GM21526 (cell line): ENCODE results near the gene PTPN4.
A peak's percentile ranks its signal among the peaks of the same experiment; 100 is the strongest.

Source experiments
- ATAC-seq: cut with Tn5 transposase; IDR thresholded peaks from one replicate; pipeline ENCODE4 v1.9.1; 2021; ENCODE audit warnings: moderate library complexity; ENCODE audit not compliant: unreplicated experiment, low FRiP score

Gene PTPN4

DNA sequence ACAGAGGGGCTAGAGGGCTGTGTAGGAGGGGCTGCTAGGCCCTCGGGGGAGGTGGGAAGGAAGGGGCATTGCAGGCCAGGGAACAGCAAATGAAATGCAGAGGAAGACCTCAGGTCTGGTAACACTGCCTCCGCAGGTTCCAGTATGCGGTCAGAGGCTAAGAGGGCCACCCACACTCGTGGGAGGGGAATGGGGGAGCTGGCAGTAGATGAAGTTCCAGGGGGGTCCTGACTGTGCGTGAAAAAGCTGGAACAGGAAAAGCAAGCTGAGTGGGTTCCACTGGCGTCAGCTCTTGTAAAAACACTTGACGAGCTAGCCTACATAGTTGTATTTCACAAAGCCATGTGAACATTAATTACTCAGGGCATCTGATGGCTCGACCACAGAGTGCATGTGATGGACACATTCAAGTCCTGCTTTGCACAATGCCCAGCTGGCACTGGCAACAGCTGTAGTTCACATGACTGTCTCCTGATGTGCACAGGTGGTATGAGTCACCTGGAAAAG is 29.0 kb upstream of the PTPN4 start:
- ATAC-seq: no peak

DNA sequence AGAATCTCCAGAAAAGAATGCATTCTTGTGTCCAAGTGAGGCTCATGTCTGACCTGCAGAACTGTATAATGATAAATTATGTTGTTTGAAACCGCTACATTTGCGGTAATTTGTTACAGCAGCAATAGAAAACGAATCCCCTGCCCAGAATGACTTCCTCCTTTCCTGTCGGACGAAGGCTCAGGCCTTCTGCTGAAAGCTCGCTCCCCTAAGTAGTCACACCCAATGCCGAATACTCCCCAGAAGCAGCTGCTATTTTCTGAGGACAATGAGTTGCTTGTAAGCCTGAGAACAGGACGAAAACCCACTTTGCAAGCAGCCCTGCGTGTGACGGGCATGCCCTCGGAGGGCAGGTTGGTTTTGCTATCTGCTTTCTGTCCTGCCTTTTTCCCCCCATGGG is 27.7 kb upstream of the PTPN4 start:
- no peak for ATAC-seq

DNA sequence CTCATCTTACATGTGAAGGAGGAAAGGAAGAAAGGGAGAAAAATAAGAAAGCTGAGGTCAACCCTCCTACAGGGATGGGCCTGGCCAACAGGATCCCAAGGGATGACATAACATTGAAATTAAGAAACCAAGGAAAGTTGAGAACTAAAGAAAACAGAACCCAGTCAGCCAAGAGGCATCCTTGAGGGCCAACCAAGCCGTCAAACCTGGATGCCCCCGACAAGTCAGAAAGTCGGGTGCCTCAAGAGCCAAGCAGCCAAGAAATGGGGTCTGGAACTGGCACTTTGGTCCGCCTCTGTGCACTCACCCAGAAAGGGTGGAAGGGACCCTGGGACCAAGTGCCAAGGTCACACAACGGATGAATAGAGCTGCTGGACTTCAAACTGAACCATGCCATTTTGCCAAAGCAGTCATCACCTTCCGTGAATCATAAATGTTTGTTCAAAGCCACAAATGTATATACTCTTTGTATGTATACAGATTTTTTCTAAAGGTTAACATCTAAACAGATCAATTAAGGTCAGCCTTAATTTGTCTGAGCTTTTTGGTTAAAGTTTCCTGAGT is 27.0 kb upstream of the PTPN4 start:
- ATAC-seq: no peak

DNA sequence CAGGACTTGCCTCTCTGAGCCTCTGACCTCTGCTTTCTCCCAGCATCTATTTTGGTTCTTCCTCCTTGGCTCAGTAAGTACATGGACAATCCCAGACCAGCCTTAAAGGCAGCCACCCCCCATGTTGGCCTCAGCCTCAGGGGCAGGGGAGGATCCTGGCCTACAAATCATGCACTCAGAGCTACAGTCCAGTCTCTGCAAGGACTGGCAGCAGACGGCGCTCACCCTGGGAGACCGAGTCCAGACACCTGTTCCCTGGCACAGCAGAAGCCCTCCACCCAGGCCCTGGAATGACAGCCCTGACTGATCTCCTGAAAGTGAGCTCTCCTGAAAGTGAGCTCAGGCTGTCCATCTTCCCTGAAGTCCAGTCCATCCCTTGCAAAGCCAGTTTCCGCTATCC is 25.7 kb upstream of the PTPN4 start:
- ATAC-seq: no peak

DNA sequence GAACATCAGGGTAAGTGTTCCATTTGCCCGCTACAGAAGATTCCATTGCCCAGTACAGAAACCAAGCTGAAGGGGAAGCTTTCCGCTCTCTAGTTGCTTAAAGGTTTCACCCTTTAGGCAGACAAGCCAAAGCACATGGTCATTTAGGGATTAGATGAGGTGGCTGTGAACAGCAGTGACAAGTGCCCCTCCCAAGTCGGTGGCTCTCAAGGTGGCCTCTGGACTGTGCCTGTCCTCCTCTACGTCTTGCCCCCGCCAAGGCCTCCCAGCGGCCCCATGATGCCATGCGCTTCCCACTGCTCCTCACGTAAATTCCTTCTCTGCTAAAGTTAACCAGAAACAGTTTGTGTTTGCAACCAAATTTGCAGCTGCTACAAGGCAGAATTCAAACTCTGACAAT is 24.2 kb upstream of the PTPN4 start:
- ATAC-seq: no peak

DNA sequence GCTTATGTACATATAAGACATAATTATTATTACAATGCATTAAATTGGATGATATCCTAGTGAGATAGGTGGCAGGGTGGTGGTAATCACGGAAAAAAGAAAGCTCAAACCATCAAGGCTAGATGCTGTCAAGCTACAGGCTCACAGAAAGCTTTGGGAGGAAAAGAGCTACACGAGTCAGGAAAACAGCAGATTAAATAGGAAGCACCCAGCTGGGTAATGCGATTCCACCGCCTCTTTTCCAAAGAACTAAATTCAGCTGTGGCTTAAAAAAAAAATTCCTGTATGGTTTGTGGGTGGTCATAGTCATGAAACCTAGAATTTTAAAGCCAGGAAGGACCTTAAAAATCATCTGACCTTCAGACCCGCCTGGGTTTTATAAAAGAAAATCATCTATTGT is 23.7 kb upstream of the PTPN4 start:
- ATAC-seq: no peak

DNA sequence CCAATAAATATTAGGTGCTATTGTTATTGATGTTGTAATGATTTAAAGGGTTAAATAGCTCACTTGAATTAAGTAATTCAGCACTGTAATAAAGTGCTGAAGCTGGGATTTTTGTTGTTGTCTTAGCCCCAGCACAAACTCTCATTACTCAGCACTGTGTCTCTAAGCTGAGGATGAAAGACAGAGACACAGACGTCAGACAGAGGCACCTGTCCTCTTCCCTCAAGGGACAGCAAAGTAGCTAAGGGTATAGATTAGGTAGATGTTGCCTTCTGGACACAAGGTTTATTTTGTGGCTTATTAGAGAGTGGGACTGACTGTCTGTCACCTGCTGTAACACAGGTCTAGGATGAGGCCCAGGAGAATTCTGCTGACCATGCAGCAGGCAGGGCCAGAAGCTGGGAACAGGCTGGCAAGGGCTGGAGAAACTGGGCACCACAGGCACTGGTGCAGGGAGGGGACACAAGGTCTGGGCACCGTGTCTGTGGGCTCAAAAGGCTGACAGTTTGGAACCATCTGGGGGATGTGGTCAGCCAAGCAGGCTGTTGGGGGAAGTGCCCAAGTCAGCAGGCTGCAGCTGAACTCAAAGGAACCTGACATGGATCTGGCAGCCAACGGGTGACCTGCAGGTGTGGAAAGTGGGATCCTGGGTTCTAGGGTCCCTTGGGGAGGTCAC is 20.0 kb upstream of the PTPN4 start:
- ATAC-seq: no peak

DNA sequence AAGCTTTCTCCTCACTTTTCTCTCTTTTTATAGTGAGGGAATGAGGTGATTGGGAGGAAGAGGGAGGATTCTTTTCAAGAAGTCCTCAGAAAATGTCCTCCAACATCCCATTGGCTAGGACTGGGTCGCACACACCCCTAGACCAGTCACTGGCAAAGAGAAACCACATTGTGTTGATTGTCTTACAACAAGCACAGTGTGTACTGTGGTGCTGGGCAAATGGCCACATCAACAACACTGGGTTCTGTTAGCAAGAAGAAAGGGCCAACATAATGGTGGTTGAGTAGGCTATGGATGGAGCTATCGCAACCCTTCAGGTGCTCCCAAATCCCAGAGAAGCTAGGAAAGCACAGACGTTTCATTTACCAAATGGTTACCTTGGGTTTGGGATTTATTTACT is 18.7 kb upstream of the PTPN4 start:
- ATAC-seq: no peak

DNA sequence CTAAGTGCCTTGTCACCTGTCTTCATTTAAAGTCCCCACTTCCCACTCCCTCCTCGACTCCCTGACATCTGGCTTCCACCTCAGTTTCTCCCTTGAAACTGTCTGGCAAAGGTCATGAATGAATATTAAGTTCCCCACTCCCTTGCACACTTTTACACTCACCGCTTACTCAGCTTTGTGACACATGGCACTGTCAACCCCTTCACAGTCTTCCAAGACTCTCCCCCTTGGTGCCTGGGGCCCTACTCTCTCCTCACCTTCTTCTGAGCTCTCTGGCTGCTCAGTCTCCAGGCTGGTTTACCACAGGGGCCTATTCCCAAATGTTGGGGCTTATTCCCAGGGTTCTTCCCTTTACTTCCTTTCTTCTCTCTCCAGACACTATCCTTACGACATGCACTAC is 17.9 kb upstream of the PTPN4 start:
- ATAC-seq: no peak

DNA sequence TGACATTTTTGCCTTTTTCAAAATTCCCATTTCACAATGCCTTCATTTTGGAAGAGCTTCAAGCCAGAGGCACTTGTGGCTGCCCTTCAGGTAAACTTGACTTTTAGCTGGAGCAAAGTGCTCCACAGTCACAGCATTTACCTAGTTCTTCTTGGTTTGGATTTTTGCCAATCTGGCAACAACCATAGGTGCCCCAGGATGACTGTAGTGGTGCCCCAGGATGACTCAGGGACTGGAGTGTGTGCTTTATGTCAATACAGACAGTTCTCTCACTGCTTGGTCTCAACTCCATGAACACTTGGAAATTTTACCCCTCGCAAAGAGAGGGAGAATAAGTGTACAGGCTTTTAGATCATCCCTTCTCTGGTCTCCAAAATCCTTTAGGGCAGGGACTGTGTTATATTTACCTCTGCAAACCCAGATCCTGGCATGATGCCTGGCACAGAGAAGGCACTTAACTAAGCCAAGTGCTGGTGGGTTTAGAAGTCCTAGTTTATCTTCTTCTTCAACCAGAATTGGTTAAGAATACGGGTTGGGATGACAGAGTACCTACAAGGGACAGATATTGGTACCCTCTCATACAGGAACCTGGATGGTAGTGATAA is 15.3 kb upstream of the PTPN4 start:
- no peak for ATAC-seq

DNA sequence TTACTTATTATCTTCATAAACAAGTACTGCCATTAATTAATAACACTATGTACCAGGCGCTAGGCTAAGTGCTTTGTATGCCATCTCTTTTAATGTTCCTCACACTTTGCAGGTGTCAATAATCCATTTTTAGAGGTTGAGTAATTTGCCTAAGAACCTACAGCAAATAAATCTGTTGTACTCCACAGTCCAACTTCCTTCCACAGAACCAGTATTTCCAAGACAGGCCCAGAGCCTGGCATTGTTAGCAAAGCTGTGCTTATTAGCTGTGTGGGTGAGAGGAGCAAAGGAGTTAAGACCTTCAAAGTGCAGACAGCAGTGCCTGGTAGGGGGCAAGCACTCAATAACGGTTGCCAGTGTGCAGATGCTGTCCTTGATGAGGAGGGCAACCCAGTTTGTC is 14.2 kb upstream of the PTPN4 start:
- ATAC-seq: no peak

DNA sequence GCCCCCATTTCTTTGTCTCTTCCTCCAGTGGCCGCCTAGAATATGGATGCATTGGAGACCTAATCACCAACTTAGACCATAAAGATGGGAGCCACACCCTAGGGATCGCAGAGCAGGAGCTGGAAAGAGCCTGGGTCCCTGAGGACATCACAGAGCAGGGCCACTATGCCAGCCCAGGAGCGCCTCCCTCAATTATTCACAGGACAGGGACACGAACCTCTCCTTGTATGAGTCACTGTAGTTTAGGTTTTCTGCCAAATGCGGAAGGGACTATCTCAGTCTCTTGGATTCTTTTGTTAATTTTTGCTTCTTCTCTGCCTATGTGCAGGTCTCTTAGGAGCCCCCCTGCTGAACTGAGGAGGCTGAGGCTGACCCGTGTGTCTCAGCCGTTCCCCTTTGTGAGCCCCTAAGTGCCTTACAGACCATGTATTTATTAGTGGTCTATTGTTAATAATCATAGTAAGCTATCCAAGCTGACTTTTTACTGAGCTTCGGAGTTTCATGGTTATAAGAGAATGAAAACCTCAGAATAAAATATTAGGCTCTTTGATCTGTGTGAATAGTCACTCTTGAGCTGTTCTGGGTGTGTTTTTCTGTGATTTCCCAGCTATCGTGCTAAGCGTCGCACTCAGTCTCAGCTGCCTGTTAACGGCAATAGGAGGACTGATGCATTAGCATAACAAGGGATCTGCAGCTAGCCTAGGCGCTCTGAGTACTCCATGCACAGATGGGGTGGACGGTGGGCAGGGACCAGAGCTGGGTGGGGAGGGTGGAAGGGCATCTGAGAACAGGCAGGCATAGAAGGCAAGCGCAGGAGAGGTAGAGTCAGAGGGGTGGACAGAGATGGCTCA is 12.7 kb upstream of the PTPN4 start:
- no peak for ATAC-seq

DNA sequence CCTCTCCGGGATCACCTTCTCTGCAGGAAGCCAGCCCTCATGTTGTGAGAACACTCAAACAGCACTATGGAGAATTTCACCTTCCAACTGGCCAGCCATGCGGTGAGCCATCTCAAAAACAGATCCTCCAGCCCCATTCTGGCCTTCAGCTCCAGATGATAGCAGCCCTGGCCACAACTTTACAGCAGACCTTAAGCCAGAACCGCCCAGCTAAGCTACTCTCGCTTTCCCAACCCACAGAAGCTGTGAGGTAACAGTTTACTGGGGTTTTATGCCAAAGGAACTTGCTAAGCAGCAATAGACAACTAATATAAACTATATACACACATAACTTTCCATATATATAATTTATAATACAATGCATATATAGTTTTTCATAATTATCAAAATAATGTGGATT is 11.6 kb upstream of the PTPN4 start:
- no peak for ATAC-seq

DNA sequence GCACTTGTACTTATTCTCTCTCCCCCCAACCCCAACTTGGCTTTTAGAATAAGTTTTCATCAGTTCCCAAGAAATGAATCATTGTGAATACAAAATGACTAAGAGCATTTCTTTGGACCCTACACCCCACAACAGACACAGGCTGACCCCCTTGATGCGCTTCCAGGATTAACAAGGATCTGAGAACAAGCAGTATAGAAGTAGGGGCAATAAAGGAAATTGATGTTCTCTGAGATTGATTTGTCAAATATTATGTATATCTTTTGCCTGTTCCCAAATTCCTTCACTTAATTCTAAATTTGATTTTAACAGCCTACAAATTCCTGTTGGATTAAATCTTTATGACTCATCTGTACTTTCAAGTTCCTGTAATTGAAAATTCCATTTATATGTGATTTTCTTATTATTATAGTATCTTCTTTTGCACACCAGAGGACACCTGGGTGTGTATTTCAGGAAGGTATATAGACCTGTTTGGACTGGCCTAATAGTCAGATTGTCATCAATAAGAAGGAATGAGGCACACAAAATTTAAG is 10.2 kb upstream of the PTPN4 start:
- ATAC-seq: no peak

DNA sequence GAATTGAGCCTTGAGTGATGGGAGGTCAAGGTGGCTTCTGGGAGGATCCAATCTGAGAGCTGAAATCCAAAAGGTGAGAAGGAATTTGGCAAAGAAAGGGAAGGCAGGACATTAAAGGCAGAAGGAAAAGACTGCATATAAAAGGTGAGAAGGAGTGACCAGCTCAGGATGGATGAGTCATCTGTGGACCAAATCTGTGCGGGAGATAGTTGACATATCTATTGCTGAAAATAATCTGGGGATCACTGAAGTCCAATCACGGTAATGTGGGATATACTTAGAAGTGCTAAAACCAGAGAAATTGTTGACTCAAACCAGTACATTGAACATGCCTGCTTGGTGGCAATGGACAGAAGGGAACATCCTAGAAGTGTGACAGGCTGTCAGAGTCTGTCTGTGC is 8.0 kb upstream of the PTPN4 start:
- no peak for ATAC-seq

DNA sequence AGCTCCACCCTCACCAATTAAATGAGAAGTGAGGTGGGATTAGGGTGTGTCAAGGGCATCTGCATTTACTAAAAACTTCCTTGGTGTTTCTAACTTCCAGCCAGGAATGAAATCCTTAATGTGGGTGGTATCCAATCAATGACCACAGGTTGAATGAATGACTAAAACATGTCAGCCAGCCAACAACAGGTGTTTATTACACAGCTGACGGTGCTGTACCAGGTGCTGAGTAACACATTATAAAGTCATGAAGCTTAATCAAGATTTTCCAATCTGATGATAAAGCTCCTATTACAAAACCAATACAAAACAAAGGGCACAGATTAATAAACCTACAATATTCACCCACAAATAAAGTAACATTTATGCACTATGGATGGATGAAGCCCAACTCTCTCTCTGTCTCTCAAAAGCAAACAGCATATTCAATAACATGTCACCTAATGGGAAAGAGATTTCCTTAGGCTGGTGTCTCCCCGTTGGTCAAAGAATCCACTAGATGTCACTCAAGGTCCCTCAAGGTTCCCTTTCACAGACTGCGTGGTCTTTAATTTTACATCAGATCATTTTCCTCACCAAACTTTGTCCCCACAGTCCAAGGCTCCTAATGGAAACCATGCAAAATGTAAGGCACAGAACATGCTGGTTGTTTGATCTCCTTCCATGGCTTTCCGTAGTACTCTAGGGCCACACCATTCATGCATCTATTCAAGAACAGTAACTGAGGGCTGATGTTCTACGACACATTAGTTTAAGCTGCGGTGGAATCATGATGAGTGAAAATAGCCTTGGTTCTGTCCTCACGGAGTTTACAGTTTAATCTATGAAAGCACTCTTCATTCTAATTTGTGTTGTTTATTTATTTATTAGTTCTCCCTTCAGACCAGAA is 6.4 kb upstream of the PTPN4 start:
- ATAC-seq: peak; percentile 59

DNA sequence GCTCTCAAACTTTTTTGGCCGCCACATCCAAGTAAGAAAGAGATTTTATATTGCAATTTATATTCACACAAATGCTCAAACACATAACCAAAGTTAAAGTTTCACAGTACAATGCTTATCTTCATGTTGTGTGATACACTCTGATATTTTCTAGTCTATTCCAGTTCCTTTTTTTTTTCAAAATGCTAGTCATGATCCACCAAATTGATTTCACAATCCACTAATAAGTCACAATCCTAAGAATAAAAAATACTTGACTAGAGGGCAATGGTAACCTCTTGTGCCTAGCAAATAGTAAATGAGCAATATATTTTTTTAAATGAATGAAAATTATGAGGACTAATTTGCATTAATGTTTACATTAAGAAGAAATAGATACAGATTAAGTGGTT is 5.8 kb upstream of the PTPN4 start:
- no peak for ATAC-seq

DNA sequence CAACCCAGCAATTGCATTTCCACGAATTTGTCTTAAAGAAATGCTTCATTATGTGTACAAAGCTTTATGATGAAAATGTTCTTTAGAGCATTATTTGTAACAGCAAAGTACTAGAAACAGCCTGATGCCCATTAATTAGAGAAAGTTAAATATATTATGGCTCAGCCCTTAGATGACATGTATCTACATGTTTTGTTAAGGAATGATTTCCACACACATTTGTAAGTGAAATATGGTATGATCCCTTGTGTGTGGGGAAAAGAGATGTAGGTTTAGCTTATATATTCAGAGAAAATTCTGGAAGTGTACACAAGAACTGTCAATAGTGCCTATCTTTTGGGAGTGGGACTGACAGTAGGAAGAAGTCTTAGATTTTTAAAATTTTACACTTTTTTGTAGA is 3.8 kb upstream of the PTPN4 start:
- no peak for ATAC-seq

DNA sequence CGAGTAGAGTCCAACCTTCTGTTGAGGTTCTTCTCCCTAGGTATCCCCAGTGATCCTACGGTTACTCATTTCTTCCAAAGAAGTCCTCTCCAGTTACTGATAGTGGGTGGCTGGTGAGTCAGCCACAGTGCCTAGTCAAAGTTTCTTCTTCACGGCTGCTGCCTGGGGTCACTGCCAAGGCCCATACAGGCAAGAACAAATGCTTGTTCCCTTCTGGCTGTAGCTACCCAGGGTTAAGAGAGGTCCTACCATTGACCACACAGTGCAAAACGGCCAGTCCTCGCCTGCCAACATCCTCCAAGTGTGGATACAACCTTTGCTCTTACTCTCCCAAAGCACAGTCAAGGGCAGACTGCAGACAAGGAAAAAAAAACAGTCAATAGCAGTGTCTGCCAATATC is 2.9 kb upstream of the PTPN4 start:
- no peak for ATAC-seq

DNA sequence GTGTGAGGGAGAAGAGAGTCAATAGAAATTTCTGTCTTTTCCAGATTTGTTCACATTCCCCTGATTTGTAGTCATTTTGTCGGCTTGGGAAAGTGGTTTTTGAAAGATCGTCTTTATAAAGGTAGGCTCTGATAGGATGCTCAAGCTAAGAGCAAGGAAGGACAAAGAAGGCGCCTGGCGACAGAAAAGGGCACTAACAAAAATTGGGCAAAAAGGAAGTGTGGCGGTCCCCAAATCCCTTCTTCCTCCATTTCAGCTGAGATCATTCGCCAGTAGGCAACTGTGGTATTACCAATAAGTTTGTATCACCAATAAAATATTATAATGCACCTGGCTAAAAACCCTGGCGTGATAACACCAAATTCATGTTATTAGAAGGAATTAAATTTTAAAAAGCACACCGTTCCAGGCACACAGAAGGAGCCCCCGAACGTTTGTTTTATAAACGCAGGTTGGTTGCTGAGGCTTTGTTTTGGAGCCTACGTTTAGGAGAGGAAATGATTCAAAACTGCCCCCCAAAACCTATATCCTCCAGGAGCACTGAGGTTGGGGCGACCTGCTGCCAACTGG is 756 bp upstream of the PTPN4 start:
- no peak for ATAC-seq
